Measurements from ENCODE around the gene NDUFAF7.
A peak's percentile ranks its signal among the peaks of the same experiment; 100 is the strongest.
"Not testable (repeated sequence)": the region's sequence is repeated elsewhere in the genome, so short reads cannot be mapped to it uniquely, and the experiment has no call there.

The NDUFAF7 gene, protein sequence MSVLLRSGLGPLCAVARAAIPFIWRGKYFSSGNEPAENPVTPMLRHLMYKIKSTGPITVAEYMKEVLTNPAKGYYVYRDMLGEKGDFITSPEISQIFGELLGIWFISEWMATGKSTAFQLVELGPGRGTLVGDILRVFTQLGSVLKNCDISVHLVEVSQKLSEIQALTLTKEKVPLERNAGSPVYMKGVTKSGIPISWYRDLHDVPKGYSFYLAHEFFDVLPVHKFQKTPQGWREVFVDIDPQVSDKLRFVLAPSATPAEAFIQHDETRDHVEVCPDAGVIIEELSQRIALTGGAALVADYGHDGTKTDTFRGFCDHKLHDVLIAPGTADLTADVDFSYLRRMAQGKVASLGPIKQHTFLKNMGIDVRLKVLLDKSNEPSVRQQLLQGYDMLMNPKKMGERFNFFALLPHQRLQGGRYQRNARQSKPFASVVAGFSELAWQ

DNA sequence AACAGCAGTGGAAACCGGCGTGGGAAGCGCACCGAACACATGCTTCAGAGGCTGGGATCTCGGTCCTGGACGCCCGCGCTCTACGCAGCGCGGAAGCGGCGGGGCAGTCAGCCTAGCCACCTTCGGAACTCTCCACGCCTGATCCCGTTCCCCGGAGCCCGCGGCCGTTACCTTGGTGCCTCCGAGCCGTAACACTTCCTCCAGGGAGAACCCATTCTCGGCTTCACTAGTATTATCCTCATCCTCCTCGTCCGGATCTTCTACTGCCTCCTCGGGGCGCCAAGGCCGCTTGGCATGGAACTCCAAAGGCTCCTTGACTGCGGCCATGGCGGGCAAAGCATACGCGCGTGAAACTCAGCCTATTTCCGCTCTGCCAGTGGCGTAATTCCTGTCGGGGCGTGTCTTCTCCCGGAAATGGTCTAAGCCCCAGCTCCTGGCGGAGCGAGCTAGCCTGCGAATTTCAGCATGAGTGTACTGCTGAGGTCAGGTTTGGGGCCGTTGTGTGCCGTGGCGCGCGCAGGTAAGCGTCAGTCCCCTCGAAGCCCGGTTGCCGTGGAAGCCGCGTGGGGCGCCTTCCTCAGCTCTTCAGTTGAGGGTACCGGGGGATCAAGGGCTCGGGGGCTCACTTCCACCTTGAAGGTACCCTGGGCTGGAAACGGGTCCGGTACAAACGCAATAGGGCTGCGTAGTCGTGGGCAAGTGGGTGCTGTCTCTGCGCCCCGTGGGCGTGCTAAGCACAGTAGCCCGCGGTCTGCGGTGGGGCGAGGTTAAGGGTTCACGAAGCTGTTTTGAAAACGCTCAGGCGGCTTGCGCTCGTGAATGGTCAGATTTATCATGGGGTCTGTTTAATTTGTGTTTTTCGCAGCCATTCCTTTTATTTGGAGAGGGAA is at the start of gene NDUFAF7, which contains the start of gene CEBPZ:
Gene NDUFAF7, plus strand, starts transcription at position 418 of the 890 bp plus-strand sequence. Its CDS starts 48 bp downstream, at position 466.
Gene CEBPZ, minus strand, starts transcription at position 356 of the 890 bp plus-strand sequence. Its CDS starts 29 bp downstream, at position 327.
- peak; percentile 97 for DNase-seq (ENCODE audit: low spot score)

DNA sequence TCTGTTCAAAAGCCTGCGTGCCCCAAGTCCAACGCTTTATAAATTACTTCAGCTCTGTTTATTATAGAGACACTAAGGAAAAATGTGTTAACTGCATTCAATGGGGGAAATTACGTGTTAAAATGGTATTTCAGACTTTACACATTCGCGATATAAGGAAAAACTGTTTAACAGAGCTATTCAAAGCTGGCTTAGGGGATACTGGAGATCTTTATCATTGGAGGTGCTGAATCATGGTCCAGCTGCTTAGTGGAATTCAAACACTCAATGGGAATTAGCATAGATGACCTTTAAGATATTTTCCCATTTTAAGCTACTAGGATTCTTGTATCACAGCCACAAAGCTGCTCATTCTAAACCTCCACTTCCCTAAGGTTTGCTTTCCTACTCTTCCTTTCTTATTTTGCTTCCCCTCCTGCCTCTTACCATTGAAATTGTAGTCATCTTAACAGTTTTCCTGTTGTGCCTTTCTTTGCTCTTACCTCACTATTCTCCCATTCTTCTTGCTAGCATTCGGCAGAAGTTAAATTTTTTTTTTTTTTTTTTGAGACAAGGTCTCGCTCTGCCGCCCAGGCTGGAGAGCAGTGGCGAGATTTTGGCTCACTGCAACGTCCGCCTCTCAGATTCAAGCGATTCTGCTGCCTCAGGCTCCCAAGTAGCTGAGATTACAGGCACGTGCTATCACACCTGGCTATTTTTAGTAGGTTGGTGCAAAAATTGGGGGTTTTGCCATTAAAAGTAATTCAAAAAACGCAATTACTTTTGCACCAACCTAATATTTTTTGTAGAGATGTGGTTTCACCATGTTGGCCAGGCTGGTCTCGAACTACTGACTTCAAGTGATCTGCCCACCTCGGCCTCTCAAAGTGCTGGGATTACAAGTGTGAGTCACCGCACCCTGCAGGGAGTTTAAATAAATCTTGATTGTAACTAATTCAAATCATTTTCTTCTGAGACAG is 49.5 kb upstream of the NDUFAF7 start:
- no peak for DNase-seq (ENCODE audit: low spot score)

DNA sequence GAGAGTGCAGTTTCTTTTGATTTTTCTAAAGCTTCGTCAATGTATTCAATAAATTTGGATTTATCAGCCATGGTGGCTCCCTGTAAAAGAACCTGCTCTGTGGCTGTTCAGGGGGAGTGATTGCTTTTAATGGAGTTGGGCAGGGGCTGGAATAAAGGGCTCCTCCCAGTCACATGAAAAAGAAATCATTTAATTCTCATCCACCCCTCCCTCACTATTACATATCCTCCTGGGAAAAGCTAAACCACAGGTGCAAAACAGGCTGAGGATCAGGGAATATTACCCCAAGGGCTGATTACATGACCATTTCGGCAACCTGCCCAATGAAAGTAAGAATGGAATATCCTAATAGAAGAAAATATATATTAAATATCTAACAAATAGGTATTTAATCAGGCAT is 42.9 kb upstream of the NDUFAF7 start, which contains the start of gene SULT6B1:
Gene SULT6B1, minus strand, starts transcription at position 101 of the 400 bp plus-strand sequence. Its CDS starts 30 bp downstream, at position 71.
- DNase-seq (ENCODE audit: low spot score), result no peak

DNA sequence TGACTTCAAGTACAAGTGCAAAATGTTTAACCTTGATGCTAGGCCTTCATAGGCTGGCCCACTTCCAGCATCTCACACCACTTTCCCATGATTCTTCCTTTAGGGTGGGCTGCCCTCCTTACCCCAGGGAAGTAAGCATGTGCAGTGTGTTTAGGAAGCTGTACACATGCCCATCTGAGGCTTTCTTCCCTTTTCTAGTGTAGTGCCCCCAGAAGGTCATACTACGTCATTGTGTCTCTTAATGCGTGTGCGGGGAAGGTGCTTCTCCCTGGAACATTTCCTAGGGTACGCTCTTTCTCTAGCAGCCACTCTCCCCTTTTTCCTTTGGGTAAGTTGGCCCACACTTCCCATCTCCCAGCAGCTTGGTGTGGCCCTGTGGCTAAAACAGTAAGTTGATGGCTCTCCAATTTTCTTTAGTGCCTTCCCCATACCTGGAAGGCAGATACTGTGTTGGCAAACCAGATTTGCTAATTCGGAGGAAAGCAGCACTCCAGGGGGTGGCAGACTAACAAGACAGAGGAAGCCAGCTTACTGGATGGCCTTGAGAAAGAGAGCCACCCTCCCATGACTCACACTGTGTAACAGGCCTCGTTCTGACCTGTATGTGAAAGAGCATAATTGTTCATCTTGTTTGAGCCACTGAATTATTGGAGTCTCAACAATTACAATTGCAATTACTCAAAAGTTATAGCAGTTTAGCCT is 41.9 kb upstream of the NDUFAF7 start:
- DNase-seq (ENCODE audit: low spot score), result peak; percentile 68

DNA sequence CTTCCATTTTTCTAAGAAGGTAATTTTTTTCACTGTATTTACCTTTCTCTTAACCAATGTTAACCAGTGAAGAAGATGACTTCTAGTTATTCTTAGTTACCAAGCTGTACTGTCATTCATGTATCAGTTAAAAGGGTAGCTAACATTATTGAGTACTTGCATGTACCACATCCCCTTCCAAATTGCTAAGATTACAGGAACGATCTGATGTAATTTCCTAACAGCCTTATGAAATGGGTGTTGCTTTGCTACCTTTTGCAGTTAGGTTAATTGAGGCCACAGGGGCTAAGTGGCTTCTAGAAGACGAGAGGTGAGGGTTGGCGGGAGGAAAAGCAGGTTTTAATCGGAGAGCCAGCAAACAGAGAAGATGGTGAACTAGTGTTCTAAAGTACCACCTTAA is 41.2 kb upstream of the NDUFAF7 start:
- DNase-seq (ENCODE audit: low spot score), result no peak

DNA sequence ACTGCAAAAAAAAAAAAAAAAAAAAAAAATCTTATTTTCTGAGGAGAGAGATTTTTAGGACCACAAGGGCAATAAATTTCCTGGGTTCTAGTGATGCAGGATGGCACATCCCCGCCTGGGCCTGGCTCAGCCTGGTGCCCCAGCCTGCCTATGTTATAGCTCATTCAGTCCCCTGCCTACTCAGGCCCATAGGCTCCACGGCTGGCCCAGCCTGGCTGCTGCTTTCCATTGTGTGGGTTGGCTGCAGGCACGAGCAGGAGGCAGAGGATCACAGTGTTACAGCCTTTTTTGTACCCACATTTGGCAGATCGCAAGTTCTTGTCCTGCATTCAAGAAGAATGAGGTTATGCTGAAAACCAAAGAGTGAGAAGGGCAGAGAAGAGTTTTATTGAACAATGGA is 40.2 kb upstream of the NDUFAF7 start:
- no peak for DNase-seq (ENCODE audit: low spot score)

DNA sequence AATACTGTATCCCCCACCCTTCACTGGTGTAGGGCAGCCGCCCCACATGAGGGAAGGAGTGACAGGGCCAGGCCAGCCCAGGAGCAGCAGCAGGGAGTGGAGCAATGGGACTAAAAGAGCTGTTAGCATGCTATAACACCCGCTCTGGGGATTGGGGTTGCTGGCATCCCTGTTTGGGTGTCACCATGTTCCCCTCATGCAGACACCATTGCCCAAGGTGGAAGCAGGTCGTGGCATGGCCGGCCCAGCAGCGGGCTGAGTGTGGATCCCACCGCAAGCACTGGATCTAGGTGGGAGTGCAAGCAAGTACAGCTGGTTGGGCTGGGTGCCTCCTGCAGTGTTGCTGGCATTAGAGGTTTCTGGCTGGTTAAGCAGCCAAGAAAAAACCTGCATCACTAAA is 39.7 kb upstream of the NDUFAF7 start:
- DNase-seq (ENCODE audit: low spot score), result no peak

DNA sequence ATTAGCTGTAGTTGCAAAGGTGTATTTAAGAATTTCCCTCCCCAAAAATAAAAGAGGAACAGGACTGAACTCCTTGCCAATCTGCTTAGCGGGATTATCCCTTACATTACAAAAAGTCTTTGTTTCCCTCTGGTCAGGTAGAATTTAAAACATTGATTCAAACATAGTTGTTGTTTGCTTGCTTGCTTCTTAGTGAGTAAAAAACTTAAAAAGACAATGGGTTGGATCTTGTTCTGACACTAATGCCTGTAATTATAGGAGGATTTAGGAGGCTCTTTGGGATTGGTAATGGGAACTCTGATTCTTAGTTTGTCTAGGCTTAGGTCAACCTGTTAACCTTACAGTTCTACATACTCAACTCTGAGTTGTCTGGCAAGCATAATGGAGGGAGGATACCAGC is 38.9 kb upstream of the NDUFAF7 start:
- no peak for DNase-seq (ENCODE audit: low spot score)

DNA sequence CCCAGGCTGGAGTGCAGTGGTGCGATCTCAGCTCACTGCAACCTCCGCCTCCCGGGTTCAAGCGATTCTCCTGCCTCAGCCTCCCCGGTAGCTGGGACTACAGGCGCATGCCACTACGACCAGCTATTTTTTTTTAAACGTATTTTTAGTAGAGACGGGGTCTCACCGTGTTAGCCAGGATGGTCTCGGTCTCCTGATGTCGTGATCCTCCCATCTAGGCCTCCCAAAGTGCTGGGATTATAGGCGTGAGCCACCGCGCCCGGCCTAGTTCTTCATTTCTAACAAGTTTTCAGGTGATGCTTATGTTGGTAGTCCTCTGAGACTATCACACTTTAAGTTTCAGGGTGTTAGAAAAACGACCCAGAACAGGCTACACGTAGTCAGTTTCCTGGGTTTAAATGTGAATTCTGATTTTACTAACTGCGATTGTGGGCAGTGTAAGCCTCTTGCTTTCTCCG is 35.6 kb upstream of the NDUFAF7 start:
- not testable (repeated sequence) for DNase-seq (ENCODE audit: low spot score)

DNA sequence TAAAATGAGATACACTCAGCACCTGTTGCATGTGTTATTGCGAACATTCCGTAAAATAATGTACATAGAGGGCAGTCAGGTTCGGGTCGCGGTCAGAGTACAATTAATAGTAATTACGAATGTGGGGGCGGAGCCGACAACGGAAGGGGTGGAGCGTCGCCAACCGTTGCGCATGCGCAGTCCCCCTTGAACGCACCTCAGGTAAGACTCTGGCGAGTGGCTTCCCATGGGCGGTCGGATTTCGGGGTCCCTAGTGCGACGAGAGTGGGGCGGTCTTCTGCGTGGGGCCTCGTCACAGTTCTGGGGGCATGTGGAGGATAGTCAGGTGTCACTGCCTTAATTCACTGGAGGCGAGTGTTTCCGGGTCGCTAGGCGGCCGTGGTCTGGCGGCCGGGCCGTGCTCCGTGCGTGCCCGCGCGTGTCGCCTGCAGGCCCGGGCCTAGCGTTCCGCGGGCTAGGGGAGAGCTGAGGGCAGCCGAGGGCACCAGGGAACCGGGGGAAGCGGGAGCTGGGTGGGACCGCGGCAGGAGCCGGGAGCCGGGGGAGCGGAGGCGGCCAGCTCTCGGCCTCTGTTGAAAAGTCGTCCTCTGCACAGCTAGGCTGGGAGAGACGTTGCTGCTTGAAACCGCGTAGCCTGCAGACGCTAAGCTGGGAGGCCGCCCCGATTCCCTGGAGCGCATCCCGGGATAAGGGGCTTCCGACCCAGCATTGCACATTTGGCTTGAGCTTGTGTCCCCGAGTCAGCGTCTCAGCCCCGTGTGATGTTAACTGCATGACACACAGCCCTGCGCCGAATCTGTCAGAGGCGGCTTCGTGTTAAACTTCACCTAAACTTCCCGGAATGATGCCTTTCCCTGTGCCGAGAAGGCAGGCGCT is 34.9 kb upstream of the NDUFAF7 start, which contains the start of gene CEBPZOS:
Gene CEBPZOS, plus strand, starts transcription at position 177 of the 876 bp plus-strand sequence. CDS start 3,209 bp downstream, outside the sequence.
- peak; percentile 82 for DNase-seq (ENCODE audit: low spot score)

DNA sequence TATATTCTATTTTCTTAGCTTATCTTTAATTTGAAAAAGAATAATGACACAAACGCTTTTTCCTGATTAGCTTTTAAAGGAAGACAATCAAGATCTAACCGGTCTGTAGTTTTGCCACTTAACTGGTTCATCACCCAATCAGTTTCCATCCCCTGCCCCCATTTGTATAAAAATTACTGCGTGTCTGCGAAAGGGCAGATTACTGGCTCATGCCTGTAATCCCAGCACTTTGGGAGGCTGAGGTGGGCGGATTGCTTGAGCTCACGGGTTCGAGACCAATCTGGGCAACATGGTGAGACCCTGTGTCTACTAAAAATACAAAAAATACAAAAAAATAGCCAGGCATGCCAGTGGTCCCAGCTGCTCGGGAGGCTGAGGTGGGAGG is 32.8 kb upstream of the NDUFAF7 start:
- no peak for DNase-seq (ENCODE audit: low spot score)

DNA sequence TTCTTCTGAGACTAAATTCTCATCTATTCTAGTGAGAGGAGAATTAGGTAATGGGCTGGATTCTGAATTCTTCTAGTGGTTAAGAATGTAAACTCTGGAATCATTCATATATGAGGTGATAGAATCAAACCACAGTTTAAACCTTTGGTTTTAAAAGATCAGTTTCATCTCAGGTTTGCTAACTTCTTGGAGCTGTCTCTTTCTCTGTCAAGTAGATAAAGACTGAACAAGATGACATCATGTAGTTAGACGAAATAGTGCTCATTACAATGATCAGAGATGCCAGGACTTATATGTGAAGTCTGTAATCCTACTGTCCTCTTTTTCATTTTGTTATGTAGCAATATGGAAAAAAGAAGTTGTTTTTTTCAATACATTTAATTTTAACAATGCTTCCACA is 30.2 kb upstream of the NDUFAF7 start:
- DNase-seq (ENCODE audit: low spot score), result no peak

DNA sequence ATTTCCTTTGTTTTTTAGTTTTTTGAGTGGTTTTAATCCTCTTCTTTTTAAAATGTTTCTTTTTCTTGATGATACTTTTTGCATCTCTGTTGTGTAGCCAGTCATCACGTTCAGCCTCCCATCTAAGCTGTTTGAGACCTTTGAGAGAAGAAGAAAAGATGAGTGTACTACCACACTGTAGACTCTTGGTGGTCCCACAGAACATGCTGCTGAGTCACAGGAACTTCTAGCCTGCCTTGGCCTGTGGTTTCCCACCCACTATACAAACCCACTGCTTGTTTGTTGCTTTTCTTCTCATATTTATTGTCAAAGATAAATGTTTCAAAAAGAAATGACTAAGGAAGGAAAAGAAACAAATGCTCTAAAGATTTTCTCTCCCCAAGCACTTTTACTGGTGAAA is 29.7 kb upstream of the NDUFAF7 start:
- no peak for DNase-seq (ENCODE audit: low spot score)

DNA sequence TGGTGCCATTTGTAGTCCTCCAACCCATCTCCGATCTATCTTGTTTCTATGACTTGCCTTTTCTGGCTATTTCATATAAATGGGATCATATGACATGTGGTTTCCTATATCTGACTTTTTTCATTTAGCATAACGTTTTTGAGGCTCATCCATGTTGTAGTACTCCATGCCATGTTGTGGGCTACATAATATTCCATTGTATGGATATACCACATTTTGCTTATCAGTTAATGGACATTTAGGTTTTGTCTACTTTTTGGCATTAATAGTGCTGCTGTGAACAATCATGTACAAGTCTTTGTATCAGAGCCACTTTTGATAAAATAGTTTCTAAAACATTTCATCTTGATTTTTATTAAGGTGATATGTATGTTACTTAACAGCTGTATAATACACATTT is 27.8 kb upstream of the NDUFAF7 start:
- no peak for DNase-seq (ENCODE audit: low spot score)

DNA sequence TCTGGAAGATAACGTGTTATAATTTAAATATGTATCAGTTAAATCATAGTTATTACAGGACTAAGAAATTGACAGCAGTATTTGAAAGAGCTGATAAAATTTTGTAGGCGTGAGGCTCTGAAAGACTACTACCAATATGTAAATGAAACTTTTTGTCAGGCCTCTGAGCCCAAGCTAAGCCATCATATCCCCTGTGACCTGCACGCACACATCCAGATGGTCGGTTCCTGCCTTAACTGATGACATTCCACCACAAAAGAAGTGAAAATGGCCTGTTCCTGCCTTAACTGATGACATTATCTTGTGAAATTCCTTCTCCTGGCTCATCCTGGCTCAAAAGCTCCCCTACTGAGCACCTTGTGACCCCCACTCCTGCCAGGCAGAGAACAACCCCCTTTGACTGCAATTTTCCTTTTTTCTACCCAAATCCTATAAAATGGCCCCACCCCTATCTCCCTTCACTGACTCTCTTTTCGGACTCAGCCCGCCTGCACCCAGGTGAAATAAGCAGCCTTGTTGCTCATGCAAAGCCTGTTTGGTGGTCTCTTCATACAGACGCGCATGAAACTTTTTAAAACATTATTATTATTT is 26.3 kb upstream of the NDUFAF7 start:
- DNase-seq (ENCODE audit: low spot score), result not testable (repeated sequence)

DNA sequence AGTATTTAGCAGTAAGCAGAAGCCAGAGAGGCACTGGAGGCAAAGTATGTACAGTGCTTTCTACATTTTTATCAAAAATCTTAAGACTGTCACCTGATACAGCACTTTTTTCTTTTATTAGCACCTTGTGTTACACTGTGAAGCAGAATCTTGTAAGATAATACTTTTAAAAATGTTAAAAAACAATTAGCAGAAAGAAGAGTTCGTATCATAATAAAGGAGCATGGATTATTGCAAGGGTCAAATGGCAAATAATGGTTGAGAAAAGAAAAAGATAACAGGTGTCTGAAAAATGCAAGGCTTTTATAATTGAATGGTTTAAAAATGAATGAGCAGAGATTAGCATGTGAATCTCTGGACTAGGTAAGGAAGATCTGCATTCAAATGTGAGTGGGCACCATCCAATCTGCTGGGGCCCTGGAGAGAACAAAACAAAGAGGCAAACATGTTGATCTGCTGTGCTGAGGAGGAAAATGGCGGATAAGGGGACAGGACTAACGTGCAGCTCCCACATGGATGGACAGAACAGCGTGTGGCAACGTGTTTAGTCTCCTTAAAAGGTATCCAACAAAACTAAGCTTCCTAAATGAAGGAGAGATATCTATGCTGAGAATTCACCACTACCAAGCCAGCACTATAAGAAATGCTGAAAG is 25.6 kb upstream of the NDUFAF7 start:
- DNase-seq (ENCODE audit: low spot score), result no peak

DNA sequence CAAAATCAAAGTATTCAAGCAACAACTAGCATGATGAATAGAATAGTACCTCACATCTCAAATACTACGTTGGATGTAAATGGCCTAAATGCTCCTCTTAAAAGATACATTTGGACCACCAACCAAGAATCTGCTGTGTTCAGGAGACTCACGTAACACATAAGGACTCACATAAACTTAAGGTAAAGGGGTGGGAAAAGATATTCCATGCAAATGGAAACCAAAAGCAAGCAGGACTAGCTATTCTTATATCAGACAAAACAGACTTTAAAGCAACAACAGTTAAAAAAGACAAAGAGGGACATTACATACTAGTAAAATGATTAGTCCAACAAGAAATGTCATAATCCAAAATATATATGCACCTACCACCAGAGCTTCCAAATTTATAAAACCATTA is 24.7 kb upstream of the NDUFAF7 start:
- not testable (repeated sequence) for DNase-seq (ENCODE audit: low spot score)

DNA sequence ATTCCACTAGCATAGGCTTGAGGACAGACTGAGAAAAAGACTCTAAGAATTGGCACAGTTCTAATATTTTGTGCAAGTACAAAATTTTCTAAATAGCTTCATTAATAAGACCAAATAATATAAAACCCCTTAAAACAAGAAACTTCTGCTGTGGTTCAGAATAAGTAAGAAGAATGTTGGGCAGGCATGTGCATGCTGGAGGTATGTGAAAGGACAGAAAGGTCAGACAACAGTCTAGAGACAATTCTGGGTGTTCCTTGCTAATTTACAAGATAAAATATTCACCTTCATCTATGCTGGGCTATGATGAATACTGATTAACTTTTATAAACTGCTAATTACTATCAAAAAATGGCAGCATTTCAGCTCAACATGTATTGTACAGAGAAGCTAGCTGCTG is 20.2 kb upstream of the NDUFAF7 start:
- no peak for DNase-seq (ENCODE audit: low spot score)

DNA sequence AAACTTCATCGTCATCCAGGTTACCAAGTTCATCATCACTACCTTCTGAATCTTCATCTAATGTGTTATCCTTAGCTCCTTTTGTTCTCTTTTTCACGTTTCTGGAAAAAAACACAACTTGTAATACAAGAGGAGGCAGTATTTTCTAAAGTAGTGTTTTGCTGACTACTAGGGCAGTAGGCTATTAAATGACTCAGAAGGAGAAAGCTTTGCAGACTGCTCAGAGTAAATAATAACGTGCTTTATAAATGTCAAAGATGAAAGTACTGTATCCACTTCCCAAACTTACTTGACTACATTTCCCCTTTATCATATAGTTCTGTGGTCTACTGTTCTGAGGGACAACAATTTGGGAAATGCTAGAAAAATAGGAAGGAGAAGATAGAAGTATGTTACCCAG is 19.5 kb upstream of the NDUFAF7 start:
- no peak for DNase-seq (ENCODE audit: low spot score)

All from SW480 (cell line).